HepG2 (cell line): Measurements from ENCODE around the gene UGT1A7. TPM values are rescaled to one million over a fixed set of nuclear protein-coding genes. Genes with fewer than 3 reads are reported as not detected.

Source experiments
- CC2D1A ChIP-seq: sonication (generic); formaldehyde crosslinking; IDR thresholded peaks from 2 replicates; pipeline ENCODE4 v1.8.1; 2023; ENCODE audit warnings: mild to moderate bottlenecking, missing genetic modification reagents
- CHCHD3 ChIP-seq: sonication (generic); formaldehyde crosslinking; IDR thresholded peaks from 2 replicates; pipeline ENCODE4 v1.8.0; 2022; ENCODE audit warnings: mild to moderate bottlenecking, missing genetic modification reagents, moderate library complexity
- FOXA1 ChIP-seq, 2 experiments: fragments of 450-650 bp in 1 of 2; sonication (generic) in 1 of 2; formaldehyde crosslinking in 1 of 2; IDR thresholded peaks; 2 replicates each; pipeline versions ENCODE4 v1.4.0 to v1.6.1; 2016 to 2020; ENCODE audit warnings: missing genetic modification reagents in 1 of 2
- GLI4 ChIP-seq: sonication (generic); formaldehyde crosslinking; IDR thresholded peaks from 2 replicates; pipeline ENCODE4 v1.5.1; 2020; ENCODE audit warnings: missing genetic modification reagents, mild to moderate bottlenecking, moderate library complexity, borderline replicate concordance
- NAIF1 ChIP-seq: sonication (generic); formaldehyde crosslinking; IDR thresholded peaks from 2 replicates; pipeline ENCODE4 v1.5.0; 2020; ENCODE audit warnings: mild to moderate bottlenecking, missing genetic modification reagents, borderline replicate concordance
- PITX1 ChIP-seq: sonication (generic); formaldehyde crosslinking; IDR thresholded peaks from 2 replicates; pipeline ENCODE4 v1.5.1; 2020; ENCODE audit warnings: mild to moderate bottlenecking, missing genetic modification reagents
- RBM39 ChIP-seq: fragments of 200-400 bp; formaldehyde crosslinking; IDR thresholded peaks from one replicate; pipeline ENCODE4 v1.6.1; 2018; ENCODE audit warnings: antibody characterized with exemption, mild to moderate bottlenecking, low read depth, low read length; ENCODE audit not compliant: poor library complexity, severe bottlenecking
- SMC3 ChIP-seq: IDR thresholded peaks from 2 replicates; pipeline ENCODE4 v1.6.1; 2011; ENCODE audit warnings: low read length, improper control_type of control experiment
- TCF7L2 ChIP-seq: IDR thresholded peaks from 2 replicates; pipeline ENCODE4 v1.6.1; 2011; ENCODE audit warnings: mild to moderate bottlenecking, low read depth, low read length, moderate library complexity
- ZNF512 ChIP-seq: sonication (generic); formaldehyde crosslinking; IDR thresholded peaks from 2 replicates; pipeline ENCODE4 v1.4.0; 2020; ENCODE audit warnings: mild to moderate bottlenecking, missing genetic modification reagents
- ZNF562 ChIP-seq: sonication (generic); formaldehyde crosslinking; IDR thresholded peaks from 2 replicates; pipeline ENCODE4 v1.8.0; 2022; ENCODE audit warnings: missing genetic modification reagents, borderline replicate concordance
- ZNF891 ChIP-seq: sonication (generic); formaldehyde crosslinking; IDR thresholded peaks from 2 replicates; pipeline ENCODE4 v1.5.0; 2020; ENCODE audit warnings: mild to moderate bottlenecking, missing genetic modification reagents
- polyA plus RNA-seq, 8 experiments: library from polyadenylated mRNA; depleted of rRNA in 3 of 8; stranded (reverse) in 7 of 8; unstranded in 1 of 8; fragments of >200 nt; fragmentation: Illumina TruSeq in 4 of 8; extraction: Trizol in 4 of 8; gene quantifications; 2 replicates each; pipeline versions ENCODE4 v1.2.1 to v1.2.3, GENCODE V29; 2011 to 2016; ENCODE audit warnings: low read depth in 4 of 8, missing spikeins in 1 of 8, mixed read lengths in 1 of 8; ENCODE audit not compliant: insufficient read depth in 1 of 8
- total RNA-seq, 5 experiments: library from RNA; depleted of rRNA; stranded (reverse); fragments of >200 nt; fragmentation: Illumina TruSeq; extraction: Trizol; gene quantifications; 2 replicates each; pipeline ENCODE4 v1.2.3, GENCODE V29; 2016; ENCODE audit warnings: low read depth in 1 of 5
- TF ChIP-seq, protein P1 (sequence below), 2 experiments: sonication (generic) in 1 of 2; formaldehyde crosslinking in 1 of 2; IDR thresholded peaks; 2 replicates each; pipeline versions ENCODE4 v1.5.1 to v1.6.1; 2011 to 2020; ENCODE audit warnings: borderline replicate concordance in 1 of 2, low read depth in 1 of 2, low read length in 1 of 2, mild to moderate bottlenecking in 1 of 2, missing genetic modification reagents in 1 of 2, moderate library complexity in 1 of 2
- TF ChIP-seq, protein P2 (sequence below): sonication (generic); formaldehyde crosslinking; IDR thresholded peaks from 2 replicates; pipeline ENCODE4 v1.8.0; 2022; ENCODE audit warnings: missing genetic modification reagents, mild to moderate bottlenecking, inconsistent platforms, borderline replicate concordance
- TF ChIP-seq, protein P3 (sequence below): sonication (generic); formaldehyde crosslinking; IDR thresholded peaks from 2 replicates; pipeline ENCODE4 v1.4.0; 2020; ENCODE audit warnings: low read depth, missing genetic modification reagents
- TF ChIP-seq, protein P4 (sequence below): sonication (generic); formaldehyde crosslinking; IDR thresholded peaks from 2 replicates; pipeline ENCODE4 v1.4.0; 2020; ENCODE audit warnings: missing genetic modification reagents

Gene UGT1A7
- total and polyA plus RNA-seq, 2 of the 13 experiments (the other 11 are each of a cell fraction or from before 2014, with no cell fraction given) = not detected

DNA sequence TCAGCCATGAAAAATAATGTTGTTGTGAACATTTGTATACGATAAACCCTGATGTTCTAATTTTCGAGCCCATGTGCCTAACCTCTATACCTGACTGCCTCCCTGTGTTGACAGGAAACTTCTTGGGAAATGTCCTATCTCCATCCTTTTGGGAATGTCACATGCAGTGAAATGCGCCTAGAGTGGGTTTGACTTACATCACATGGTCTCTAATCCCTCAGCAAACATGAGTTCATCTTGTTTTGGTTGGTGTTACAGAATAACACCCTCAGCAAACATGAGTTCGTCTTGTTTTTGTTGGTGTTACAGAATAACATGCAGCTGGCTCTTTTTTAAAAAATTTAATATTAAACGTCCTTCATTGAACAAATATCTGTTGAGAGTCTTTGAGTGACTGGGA lies 6.6 kb downstream of the UGT1A7 start (continued):
- TF ChIP-seq, protein P1, sequence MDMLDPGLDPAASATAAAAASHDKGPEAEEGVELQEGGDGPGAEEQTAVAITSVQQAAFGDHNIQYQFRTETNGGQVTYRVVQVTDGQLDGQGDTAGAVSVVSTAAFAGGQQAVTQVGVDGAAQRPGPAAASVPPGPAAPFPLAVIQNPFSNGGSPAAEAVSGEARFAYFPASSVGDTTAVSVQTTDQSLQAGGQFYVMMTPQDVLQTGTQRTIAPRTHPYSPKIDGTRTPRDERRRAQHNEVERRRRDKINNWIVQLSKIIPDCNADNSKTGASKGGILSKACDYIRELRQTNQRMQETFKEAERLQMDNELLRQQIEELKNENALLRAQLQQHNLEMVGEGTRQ (IDR thresholded peaks at IDR 0.05; ENCODE audit: low read depth, low read length) = no peak
- TF ChIP-seq, protein P1 (CRISPR knock-in tag; IDR thresholded peaks at IDR 0.05; ENCODE audit: borderline replicate concordance) = no peak
- TF ChIP-seq CHCHD3 = no peak
- no peak for TF ChIP-seq NAIF1
- TF ChIP-seq RBM39 = no peak
- TF ChIP-seq ZNF562 (CRISPR knock-in tag) = no peak
- no peak for TF ChIP-seq GLI4
- TF ChIP-seq, protein P2, sequence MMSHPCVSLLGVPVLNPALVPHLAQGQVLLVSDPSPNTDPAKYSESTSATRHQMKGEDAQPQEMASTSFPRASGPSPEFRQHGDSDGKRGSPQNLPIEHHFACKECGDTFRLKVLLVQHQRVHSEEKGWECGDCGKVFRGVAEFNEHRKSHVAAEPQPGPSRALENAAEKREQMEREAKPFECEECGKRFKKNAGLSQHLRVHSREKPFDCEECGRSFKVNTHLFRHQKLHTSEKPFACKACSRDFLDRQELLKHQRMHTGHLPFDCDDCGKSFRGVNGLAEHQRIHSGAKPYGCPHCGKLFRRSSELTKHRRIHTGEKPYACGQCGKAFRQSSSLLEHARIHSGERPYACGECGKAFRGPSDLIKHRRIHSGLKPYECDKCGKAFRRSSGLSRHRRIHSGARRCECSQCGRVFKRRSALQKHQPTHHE (CRISPR knock-in tag) = no peak
- TF ChIP-seq ZNF512 = no peak
- no peak for TF ChIP-seq TCF7L2
- TF ChIP-seq, protein P3, sequence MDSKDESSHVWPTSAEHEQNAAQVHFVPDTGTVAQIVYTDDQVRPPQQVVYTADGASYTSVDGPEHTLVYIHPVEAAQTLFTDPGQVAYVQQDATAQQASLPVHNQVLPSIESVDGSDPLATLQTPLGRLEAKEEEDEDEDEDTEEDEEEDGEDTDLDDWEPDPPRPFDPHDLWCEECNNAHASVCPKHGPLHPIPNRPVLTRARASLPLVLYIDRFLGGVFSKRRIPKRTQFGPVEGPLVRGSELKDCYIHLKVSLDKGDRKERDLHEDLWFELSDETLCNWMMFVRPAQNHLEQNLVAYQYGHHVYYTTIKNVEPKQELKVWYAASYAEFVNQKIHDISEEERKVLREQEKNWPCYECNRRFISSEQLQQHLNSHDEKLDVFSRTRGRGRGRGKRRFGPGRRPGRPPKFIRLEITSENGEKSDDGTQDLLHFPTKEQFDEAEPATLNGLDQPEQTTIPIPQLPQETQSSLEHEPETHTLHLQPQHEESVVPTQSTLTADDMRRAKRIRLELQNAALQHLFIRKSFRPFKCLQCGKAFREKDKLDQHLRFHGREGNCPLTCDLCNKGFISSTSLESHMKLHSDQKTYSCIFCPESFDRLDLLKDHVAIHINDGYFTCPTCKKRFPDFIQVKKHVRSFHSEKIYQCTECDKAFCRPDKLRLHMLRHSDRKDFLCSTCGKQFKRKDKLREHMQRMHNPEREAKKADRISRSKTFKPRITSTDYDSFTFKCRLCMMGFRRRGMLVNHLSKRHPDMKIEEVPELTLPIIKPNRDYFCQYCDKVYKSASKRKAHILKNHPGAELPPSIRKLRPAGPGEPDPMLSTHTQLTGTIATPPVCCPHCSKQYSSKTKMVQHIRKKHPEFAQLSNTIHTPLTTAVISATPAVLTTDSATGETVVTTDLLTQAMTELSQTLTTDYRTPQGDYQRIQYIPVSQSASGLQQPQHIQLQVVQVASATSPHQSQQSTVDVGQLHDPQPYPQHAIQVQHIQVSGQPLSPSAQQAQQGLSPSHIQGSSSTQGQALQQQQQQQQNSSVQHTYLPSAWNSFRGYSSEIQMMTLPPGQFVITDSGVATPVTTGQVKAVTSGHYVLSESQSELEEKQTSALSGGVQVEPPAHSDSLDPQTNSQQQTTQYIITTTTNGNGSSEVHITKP (CRISPR knock-in tag) = no peak
- no peak for TF ChIP-seq FOXA1 (IDR thresholded peaks at IDR 0.05)
- peak; percentile 41; the same call in 1 of the 2 replicates for TF ChIP-seq FOXA1 (CRISPR knock-in tag; IDR thresholded peaks at IDR 0.05)
- TF ChIP-seq, protein P4, sequence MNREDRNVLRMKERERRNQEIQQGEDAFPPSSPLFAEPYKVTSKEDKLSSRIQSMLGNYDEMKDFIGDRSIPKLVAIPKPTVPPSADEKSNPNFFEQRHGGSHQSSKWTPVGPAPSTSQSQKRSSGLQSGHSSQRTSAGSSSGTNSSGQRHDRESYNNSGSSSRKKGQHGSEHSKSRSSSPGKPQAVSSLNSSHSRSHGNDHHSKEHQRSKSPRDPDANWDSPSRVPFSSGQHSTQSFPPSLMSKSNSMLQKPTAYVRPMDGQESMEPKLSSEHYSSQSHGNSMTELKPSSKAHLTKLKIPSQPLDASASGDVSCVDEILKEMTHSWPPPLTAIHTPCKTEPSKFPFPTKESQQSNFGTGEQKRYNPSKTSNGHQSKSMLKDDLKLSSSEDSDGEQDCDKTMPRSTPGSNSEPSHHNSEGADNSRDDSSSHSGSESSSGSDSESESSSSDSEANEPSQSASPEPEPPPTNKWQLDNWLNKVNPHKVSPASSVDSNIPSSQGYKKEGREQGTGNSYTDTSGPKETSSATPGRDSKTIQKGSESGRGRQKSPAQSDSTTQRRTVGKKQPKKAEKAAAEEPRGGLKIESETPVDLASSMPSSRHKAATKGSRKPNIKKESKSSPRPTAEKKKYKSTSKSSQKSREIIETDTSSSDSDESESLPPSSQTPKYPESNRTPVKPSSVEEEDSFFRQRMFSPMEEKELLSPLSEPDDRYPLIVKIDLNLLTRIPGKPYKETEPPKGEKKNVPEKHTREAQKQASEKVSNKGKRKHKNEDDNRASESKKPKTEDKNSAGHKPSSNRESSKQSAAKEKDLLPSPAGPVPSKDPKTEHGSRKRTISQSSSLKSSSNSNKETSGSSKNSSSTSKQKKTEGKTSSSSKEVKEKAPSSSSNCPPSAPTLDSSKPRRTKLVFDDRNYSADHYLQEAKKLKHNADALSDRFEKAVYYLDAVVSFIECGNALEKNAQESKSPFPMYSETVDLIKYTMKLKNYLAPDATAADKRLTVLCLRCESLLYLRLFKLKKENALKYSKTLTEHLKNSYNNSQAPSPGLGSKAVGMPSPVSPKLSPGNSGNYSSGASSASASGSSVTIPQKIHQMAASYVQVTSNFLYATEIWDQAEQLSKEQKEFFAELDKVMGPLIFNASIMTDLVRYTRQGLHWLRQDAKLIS (CRISPR knock-in tag) = no peak
- TF ChIP-seq ZNF891 (CRISPR knock-in tag) = no peak
- TF ChIP-seq SMC3 = no peak
- TF ChIP-seq CC2D1A = no peak
- TF ChIP-seq PITX1 = peak; percentile 79
